SU-DHL-6 (cell line): ENCODE results near the gene MS4A6A.

Experiments used
- EZH2phosphoT487 ChIP-seq: fragments of 200-600 bp; sonication (generic), shearing (Covaris generic); conservative IDR thresholded peaks from 2 replicates; pipeline ENCODE4 v1.6.1; 2018; ENCODE audit warnings: mild to moderate bottlenecking, antibody characterized with exemption, low read length, moderate library complexity, mixed read lengths
- TF ChIP-seq, protein P1 (sequence below): fragments of 200-600 bp; sonication (generic); IDR thresholded peaks from one replicate; pipeline ENCODE4 v1.5.1; 2017; ENCODE audit warnings: antibody characterized with exemption, mild to moderate bottlenecking, low read length, moderate library complexity; ENCODE audit not compliant: insufficient read depth, poor library complexity, severe bottlenecking

DNA sequence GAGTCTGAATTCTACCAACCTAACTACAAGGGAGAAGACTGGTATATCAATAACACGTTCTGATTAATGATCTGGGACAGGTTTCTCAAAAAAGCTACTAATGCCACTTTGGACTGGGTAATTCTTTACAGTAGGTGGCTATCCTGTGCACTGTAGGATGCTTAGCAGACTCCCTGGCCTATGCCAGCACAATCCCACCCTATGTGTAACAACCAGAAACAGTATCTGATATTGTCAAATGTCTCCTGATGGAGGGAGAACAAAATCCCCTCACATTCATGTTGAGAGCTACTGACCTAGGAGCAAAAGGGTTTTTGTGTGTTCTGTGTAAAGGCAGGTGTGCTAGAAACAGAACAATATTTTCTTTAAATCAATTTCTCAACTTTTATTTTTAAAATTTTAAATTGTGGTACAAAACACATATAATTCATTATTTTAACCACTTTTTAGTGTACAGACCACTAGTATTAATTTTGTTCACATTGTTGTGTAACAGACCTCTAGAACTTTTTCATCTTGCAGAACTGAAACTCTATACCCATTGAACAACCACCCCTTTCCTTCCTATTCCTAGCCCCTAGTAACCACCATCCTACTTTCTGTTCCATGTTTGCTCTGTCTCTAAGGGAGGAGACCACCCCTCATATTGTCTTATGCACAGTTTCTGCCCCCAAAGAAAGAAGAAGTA, 2.1 kb upstream of the MS4A6A start:
- TF ChIP-seq, protein P1, sequence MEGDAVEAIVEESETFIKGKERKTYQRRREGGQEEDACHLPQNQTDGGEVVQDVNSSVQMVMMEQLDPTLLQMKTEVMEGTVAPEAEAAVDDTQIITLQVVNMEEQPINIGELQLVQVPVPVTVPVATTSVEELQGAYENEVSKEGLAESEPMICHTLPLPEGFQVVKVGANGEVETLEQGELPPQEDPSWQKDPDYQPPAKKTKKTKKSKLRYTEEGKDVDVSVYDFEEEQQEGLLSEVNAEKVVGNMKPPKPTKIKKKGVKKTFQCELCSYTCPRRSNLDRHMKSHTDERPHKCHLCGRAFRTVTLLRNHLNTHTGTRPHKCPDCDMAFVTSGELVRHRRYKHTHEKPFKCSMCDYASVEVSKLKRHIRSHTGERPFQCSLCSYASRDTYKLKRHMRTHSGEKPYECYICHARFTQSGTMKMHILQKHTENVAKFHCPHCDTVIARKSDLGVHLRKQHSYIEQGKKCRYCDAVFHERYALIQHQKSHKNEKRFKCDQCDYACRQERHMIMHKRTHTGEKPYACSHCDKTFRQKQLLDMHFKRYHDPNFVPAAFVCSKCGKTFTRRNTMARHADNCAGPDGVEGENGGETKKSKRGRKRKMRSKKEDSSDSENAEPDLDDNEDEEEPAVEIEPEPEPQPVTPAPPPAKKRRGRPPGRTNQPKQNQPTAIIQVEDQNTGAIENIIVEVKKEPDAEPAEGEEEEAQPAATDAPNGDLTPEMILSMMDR = no peak
- TF ChIP-seq EZH2phosphoT487 = no peak
